Hematopoietic multipotent progenitor cell treated with erythropoietin and hydrocortisone succinate and interleukin-3 and kit ligand, for 15 days (in vitro differentiated cells): ENCODE data around the gene MTHFD1L.

Source experiments
- DNase-seq: peaks from one replicate; pipeline ENCODE4 v3.0.0-alpha.2; 2015; ENCODE audit warnings: low spot score

The MTHFD1L gene

DNA sequence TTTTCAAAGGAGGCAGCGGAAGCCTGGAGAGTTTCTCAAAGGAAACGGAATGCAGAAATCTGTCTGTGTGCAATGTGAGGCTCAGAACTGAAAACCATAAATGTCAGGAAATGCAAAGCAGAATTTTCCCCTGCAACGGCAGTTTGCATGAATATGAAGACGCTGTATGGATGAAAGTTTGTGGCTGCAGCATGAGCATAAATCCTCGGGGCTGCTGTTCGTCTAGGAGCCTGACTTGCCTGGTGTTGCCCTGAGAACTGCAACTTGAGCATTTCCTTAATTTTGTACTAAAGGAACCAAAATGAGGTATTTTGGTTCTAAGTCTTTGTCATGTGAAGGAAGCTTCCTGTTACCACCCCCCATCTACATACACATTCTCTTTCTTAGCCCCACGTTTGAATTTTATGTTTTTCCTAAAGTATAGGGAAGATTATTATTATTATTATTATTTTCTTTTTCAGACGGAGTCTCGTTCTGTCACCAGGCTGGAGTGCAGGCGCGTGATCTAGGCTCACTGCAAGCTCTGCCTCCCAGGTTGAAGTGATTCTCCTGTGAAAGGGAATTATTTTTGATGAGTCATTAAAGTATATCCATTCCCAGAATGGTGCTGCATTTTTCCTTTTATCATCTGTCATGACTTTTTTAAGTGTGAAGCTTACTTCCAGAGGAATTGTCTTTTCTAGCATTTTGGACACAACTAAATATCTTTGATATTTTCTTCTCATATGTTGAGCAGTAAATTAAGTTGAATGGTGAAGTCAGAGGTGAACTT is 33.1 kb downstream of the MTHFD1L start:
- no peak for DNase-seq

DNA sequence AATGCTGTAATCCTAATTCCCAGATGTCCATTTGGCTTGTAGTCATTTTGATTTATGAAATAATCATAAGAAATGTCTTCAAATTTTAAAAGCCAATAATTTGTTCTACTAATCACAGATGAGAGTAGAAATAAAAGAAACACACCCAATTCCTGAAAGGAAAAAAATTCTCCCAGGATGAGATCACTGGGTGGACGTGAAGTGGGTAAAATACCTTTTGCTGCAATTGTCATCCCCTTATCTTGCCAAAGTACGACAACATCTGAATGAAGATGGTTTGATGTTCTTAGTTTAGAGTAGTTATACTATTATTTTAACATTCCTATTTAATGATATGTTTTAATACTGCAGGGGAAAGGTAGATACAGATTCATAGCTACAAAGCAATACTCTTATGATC is 33.7 kb downstream of the MTHFD1L start:
- no peak for DNase-seq

DNA sequence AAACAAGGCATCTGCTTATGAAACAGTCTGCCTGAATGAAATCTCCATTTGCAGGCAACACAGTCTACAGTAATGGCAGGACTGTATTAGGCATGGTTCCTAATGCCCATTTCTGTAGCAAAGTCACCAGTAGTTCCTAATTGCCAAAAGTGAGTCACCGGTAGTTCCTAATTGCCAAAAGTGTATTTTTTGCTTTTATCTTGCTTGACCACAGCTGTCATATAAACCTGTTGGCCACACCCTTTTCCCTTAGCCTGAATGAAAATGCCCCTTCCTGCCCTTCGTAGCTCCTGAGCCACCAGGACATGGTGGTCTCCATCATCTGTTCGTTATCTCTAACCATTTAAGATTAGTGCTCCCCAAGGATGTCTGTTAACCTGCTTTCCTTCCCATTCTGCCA is 34.5 kb downstream of the MTHFD1L start:
- DNase-seq, result no peak

DNA sequence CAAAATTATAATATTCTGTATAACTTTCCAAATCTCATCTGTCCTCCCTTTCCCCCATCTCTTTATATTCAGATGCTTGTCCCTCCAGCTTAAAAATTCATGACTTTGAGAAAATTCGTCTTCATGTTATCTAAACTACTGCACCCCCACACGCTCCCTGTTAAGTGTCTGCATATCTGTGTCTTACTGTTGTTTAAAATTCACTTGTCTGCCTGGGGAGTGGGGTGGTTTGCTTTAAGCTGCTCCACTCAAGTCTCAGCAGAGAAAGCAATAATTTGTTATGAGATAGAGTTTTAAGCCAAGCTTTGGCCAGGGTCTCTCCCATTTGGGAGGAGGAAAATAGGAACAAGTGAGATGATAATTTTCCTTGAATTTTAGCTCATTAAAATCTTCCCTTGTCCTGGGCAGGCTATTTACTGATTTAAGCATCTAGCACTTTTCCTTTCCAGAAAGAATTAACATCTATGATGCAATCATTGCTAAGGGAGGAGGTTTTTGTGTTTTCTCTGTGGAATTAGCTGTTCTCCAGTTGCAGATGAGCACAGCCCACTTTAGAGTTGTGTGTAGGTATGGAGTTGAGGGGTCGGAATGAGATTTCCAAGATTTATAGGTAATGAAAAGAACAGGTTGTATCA is 36.8 kb downstream of the MTHFD1L start:
- DNase-seq, result no peak

DNA sequence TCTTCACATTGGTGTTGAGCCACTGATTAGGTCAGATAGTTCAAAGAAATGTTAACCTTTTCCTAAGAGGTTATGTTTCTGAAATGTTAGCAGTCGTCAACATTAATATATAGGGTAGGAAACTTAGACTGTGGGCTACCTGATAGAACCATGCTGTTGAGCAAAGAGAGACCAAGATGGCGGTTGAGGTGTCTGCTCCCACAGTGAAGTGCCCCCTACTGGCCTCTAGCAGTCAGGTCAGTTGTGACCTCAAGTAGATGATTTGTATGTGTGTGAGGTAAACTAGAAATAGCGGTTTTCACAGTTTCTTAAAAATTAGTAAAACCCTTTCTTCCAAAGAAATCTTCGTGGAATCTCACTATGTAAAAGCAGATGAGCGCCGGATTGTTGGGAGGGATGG is 40.3 kb downstream of the MTHFD1L start:
- DNase-seq, result no peak

DNA sequence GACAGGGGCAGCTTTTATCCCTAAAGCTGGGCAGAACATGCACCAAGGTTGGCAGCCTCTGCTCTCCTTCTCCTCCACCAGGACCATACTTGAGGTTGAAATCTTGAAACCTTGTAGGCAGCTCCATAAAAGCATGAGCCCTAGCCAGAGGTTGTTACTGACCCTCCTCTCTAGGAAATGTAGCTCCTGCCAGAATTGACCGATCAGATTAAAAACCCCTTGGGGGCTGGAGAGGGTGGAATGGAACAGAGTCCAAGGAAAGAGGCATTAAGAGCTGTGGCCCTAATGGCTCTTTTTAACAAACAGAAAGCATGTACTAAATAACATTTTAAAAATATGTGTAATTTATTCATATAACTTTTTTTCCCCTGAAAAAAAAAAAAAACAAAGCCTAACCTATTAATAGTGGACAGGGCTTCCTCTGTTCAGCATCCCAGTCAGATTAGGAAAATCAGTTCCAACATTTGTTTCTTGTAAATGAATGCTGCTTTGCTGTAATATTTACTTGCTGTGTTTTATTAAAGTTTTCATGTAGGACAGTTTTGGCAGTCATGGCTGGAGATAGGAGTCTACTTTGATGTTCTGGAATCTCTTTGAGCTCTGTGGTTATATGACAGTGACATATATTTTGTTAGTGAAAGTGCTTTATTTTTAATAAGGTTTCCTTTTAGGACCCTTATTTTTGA is 41.3 kb downstream of the MTHFD1L start:
- DNase-seq, result no peak

DNA sequence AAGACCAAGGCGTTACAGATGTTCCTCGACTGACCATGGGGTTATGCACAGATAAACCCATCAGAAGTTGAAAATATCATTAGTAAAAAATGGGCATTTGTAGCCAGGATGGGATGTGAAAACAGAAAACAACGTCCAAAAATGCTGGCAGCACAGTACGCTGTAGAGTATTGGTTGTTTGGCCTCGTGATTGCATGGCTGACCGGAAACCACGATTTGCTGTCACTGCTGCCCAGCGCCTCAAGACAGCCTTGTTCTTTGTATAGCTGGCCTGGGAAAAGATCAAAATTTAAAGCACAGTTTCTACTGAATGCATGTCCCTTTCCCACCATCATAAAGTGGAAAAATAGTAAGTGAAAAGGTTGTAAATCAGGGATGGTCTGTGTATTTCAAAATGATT is 41.9 kb downstream of the MTHFD1L start:
- DNase-seq, result no peak

DNA sequence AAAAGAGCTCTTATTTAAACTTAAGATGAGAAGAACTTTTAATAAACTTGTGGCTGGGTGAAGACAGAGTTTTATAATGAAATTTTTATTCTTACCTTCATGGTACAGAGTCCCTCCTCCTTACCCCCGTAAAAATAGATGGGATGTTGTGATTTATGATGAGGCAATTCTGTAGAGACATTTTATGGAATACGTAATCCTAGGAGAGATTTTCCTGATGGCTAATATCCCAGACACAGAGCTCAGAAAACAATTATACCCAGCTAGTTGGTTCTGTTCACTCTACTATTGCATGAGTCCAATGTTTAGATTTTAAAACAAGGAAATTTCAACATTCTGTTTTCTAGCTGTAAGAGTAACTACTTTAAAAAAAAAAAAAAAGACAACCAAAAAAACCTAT is 43.4 kb downstream of the MTHFD1L start:
- no peak for DNase-seq

DNA sequence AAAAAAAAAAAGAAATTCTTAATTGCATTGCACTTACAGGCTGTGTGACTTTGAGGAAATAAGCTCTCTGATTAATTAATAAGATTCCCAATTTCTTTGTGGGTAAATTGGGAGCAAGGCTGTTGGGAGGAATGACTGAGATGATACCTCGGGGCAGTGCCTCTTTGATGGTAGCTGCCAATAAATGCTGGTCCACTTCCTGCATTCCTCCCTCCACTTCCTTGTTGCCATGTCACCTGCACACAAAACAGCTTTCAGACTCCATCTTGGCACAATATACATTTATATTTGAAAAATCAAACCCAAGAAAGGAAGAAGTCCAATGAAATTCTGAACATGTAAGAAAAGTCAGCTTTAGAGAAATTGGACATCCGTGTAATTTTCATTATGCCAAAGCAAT is 45.1 kb downstream of the MTHFD1L start:
- DNase-seq, result no peak

DNA sequence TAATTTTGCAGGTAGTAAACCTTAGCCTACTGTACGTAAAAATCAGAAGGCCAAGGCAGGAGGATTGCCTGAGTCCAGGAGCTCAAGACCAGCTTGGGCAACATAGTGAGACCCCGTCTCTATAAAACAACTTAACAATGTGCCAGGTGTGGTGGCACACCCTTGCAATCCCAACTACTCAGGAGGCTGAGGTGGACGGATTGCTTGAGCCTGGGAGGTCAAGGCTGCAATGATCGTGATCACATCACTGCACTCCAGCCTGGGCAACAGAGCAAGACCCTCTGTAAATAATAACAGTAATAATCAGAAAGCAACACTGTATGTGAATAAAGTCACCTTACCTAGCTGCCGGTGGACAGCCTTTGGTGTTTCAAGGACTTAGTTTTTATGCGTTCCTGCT is 48.9 kb downstream of the MTHFD1L start:
- DNase-seq, result no peak

DNA sequence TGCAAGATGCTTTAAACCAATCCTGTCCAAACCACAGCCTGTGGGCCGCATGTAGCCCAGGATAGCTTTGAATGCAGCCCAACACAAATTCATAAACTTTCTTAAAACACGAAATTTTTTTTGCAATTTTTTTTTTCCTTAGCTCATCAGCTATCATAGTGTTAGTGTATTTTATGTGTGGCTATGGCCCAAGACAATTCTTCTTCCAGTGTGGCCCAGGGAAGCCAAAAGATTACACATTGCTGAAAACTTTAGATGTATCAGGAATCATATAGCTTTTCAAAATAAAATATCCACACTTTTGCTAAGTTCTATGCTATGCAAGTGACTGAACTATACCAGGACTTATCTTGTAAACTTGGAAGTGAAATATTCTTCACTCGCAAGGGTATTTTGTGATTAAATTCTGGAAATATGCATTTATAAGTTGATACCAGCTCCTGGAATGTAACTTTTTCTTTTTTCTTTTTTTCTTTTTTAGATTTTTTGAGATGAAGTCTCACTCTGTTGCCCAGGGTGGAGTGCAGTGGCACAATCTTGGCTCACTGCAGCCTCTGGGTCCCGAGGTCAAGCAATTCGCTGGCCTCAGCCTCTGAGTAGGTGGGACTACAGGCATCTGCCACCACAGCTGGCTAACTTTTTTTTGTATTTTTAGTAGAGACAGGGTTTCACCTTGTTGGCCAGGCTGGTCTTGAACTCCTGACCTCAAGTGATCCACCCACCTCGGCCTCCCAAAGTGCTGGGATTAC is 49.8 kb downstream of the MTHFD1L start:
- DNase-seq, result no peak

DNA sequence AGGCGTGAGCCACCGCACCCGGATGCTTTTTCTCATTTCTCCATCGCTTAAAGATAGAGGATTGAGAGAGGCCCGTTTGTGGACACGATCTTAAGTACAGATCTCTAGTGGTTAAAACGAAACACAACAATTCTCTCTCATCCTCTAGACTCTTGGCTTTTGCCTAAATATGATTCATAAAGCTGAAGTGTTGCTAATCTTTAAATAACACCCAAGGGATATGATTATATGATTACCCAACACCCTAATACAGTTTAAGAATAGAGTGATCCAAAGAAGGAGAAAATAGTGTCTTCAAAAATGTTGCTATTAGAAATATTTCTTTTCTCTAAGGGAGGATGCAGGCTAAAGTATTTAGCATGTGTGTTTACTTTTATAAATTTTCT is 50.4 kb downstream of the MTHFD1L start:
- no peak for DNase-seq

DNA sequence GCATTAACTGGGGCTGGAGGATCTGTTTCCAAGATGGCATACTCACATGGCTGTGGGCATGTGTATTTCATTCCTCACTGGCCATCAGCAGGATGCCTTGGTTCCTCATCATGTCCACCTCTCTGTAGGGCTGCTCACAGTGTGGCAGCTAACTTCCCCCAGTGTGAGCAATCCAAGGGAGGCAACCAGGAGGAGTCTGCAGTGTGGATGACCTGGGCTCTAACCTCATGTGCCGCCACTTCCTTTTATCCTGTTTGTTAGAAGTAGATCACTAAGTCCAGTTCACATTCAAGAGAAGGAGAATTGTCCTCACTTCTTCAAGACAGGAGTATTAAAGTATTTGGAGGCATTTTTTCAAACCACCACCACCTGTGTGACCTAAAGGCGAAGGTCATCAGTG is 54.4 kb downstream of the MTHFD1L start:
- no peak for DNase-seq

DNA sequence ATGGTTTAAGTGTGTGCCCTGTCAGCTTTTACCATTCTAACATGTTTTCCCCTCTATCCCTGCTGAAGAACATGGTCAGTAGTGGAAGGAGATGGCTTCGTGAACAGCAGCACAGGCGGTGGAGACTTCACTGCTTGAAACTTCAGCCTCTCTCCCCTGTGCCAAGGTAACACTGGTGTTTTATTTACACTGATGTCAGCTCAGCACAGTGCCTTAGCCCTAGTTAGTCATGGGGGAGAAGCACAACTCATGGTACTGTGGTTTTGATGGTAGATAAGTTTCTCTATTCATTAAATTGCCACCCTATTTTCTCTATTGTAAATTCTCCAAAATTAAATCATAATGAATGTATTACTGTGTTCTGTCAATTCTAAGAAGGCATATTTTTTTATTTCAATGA is 56.6 kb downstream of the MTHFD1L start:
- DNase-seq, result no peak

DNA sequence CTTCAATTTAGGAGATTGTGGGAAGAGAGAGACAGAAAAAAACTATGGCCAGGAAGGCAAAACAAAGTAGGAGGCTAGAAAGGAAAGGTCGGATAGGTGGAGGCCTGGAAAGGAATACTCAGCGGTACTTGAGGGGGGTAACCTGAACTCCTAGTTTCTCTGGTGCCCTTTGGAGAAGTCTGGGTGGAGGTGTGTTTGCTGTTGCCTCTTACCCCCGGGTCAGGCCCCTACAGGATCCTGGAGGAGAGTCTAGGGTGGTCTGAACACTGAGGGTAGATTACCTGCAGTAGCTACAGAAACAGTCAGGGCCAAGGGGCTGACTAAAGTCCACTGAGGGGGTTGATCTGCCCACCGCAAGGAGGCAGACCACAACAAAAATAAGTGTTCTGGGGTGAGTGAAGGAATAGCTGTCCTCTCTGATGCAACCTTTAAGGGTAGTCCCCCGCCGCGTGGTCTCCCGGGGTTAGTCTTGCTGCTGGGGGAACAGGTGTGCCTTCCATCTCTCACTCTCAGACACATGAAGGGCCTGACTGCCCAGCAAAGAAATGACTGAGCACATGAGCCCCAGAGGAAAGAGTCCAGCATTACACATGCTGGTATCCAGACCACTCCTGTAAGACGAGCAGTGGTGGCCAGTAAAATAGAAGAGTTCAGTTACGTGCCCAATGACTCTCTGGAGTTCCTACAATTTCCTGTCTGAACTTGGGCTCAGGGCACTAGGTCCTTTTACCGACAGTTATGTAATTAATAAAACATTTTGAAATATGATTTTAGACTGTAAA is 59.5 kb downstream of the MTHFD1L start:
- no peak for DNase-seq

DNA sequence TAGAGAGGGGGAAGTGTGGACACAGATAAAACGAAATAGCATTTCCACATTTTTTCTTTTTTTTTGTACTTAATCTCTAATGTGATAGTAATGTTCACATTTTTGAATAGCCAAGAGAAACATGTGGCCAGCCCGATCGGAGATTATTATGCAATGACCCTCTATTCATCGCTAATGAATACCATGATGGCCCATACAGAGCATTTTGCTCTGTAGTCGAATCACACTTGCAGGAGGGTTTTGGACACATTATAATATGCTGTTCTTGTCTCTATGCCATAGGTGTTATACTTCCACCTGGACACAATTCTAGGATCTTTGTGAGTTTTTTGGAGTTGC is 60.1 kb downstream of the MTHFD1L start:
- no peak for DNase-seq

DNA sequence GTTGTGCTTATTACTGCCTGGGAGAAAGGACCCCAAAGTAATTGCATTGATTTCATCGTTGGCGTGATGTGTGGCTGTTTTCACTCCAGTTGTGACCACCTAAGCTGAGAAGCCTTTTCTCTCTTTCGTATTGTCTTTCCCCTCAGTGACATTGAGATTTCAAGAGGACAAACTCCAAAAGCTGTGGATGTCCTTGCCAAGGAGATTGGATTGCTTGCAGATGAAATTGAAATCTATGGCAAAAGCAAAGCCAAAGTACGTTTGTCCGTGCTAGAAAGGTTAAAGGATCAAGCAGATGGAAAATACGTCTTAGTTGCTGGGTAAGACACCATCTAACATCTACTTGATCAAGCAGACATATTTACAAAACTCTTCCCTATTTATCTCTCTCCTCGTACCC is 60.5 kb downstream of the MTHFD1L start:
- no peak for DNase-seq

DNA sequence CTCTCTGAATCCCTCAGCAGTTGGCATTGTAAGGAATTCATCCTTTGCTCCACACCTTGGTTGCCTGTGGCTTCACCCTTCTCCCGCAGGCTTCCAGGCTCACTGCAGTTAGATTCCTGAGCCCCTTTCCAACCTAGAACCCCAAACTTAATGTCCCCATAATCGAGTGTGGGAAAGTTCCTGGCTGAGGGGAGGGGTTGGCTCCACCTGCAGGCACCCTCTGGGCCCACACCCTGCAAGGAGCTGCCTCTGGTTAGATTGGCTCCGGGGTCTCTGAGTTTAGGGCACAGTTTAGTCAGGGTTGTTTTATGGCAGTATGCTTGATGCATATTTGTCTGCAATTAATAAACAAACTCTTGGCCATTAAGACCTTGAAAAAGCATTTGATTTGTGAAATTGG is 63.4 kb downstream of the MTHFD1L start:
- no peak for DNase-seq

DNA sequence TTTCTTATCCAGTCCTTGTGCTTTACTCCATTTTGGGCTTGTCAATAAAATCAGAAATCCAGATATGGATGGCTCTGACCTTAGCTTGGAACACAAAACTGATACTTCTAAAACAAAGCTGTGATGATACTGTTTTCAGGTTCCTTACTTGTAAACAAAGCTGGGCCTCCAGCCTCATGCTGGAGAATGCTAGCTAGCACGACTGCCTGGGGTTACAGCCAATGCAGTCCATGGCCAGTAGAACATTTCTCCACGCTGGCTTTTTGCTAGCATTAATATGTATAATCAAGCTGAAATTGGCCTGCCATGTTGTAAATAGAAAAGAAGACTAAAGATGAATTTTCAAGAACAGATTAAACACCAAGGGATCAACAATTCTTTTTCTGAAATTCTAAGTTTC is 63.9 kb downstream of the MTHFD1L start:
- no peak for DNase-seq

DNA sequence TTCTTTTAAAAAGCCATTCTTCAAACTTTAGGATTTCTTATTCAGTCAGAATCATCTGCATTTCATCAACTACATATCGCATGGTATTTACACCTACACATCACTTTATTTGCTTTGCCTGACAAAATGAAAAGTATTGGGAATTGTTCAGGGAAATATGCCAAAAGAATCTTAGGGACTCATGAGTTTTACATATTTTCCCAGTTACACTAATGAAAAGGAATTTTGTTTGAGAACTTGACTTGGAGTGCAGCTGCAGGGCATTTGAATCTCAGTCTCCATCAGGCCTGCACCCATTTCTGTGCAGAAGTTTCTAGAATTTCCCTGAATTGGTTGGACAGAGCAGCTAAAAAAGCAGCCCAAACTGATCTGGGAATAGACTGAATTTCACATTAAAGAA is 65.3 kb downstream of the MTHFD1L start:
- no peak for DNase-seq

DNA sequence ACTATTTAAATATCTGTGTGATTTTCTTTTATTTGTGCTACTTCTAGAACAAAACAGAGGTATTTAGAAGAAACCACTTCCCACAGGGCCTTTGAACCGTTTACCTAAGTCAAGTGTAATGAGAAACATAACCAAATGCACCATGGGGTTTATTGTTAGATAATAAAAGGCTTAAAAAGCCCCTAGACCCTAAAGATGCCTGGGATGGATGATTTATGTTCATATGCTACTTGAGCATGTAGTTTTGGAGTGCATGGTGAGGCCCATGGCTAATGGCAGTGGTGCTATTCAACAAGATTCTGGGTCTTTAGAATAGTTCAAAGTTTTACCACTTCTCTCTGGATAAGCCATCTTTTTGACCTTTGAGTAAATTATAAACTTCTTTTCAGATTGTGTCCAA is 65.9 kb downstream of the MTHFD1L start:
- DNase-seq, result no peak

DNA sequence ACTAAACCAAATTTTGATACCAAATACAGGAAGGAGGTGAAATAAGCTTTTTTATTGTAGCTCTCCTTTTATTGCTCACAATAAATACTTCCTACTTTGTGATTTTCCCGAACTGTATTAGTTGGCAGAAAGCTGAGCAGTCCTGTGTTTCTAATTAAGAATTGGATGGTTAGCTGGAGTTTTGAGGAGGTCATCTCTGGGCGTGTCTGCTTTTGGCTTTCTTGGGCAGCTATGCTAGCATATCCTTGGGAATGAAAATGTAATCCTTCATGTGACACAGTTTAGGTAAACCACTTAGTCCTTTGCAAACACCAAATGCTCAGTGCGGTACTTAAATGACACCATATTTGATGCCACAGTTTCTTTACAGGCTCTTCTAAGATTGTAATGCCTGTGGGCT is 67.5 kb downstream of the MTHFD1L start:
- DNase-seq, result no peak
